ENCODE results near the gene ASTN2. TPM values are rescaled to one million over a fixed set of nuclear protein-coding genes. Genes with fewer than 3 reads are reported as not detected.

ASTN2 gene
- total RNA-seq, 1 experiment from 2014 or later = 11.4 TPM

- DNase-seq (ENCODE audit: low read depth) = peak; percentile 12
Observed at GRCh38 chr9:116549786-116550660, 864.8 kb downstream of the ASTN2 start.

- peak; percentile 98 for DNase-seq (ENCODE audit: low read depth)
Observed at GRCh38 chr9:116549061-116549664, 865.7 kb downstream of the ASTN2 start.

GRCh38 chr9:116547729-116548426 lies 867.0 kb downstream of the ASTN2 start:
- no peak for DNase-seq (ENCODE audit: low read depth)

GRCh38 chr9:116546711-116547581 lies 867.9 kb downstream of the ASTN2 start:
- no peak for DNase-seq (ENCODE audit: low read depth)

- no peak for DNase-seq (ENCODE audit: low read depth)
Observed at GRCh38 chr9:116544896-116545295, 870.0 kb downstream of the ASTN2 start.

- DNase-seq (ENCODE audit: low read depth) = peak; percentile 31
Observed at GRCh38 chr9:116543731-116544400, 871.0 kb downstream of the ASTN2 start.

GRCh38 chr9:116541402-116541801 lies 873.5 kb downstream of the ASTN2 start:
- no peak for DNase-seq (ENCODE audit: low read depth)

- DNase-seq (ENCODE audit: low read depth) = no peak
Observed at GRCh38 chr9:116539549-116539948, 875.3 kb downstream of the ASTN2 start.

- no peak for DNase-seq (ENCODE audit: low read depth)
Observed at GRCh38 chr9:116525611-116526010, 889.2 kb downstream of the ASTN2 start.

GRCh38 chr9:116524778-116525470 lies 889.9 kb downstream of the ASTN2 start:
- no peak for DNase-seq (ENCODE audit: low read depth)

- DNase-seq (ENCODE audit: low read depth) = no peak
Observed at GRCh38 chr9:116520218-116520617, 894.6 kb downstream of the ASTN2 start.

GRCh38 chr9:116516456-116516855 lies 898.4 kb downstream of the ASTN2 start:
- peak; percentile 33 for DNase-seq (ENCODE audit: low read depth)

GRCh38 chr9:116515541-116515940 lies 899.3 kb downstream of the ASTN2 start:
- DNase-seq (ENCODE audit: low read depth) = no peak

GRCh38 chr9:116506685-116507084 lies 908.2 kb downstream of the ASTN2 start:
- peak; percentile 57 for DNase-seq (ENCODE audit: low read depth)

- DNase-seq (ENCODE audit: low read depth) = no peak
Observed at GRCh38 chr9:116504893-116505480, 909.9 kb downstream of the ASTN2 start.

- no peak for DNase-seq (ENCODE audit: low read depth)
Observed at GRCh38 chr9:116504081-116504480, 910.8 kb downstream of the ASTN2 start.

GRCh38 chr9:116502746-116503145 lies 912.1 kb downstream of the ASTN2 start:
- DNase-seq (ENCODE audit: low read depth) = no peak

GRCh38 chr9:116501871-116502270 lies 913.0 kb downstream of the ASTN2 start:
- DNase-seq (ENCODE audit: low read depth) = peak; percentile 80

All from HT1080 (cell line).